Astrocyte (in vitro differentiated cells and primary cell): ENCODE results near the gene TLE1.
"Not testable (repeated sequence)": the region's sequence is repeated elsewhere in the genome, so short reads cannot be mapped to it uniquely, and the experiment has no call there.

Experiments
- EZH2 ChIP-seq: IDR thresholded peaks from 2 replicates; pipeline ENCODE4 v1.6.1; 2012; ENCODE audit warnings: mild to moderate bottlenecking, low read length, inconsistent platforms; ENCODE audit not compliant: insufficient read depth
- TF ChIP-seq, protein P1 (sequence below): IDR thresholded peaks from 2 replicates; pipeline ENCODE4 v1.5.1; 2011; ENCODE audit warnings: low read depth, mild to moderate bottlenecking, inconsistent platforms, low read length, moderate library complexity; ENCODE audit not compliant: insufficient read depth

DNA sequence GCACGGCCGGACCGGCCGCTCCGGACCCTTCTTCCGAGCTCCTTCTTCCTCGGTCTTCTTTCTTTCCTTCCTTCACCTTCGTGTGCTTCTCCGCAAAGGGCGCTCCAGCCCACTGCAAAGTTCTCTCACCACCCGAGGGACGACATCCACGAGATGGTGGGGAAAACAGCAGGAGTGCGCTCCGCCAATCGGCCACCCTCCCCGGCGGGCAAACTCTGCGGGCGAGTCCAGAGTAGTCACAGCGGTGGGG is 329 bp downstream of the TLE1 start:
- TF ChIP-seq, protein P1, sequence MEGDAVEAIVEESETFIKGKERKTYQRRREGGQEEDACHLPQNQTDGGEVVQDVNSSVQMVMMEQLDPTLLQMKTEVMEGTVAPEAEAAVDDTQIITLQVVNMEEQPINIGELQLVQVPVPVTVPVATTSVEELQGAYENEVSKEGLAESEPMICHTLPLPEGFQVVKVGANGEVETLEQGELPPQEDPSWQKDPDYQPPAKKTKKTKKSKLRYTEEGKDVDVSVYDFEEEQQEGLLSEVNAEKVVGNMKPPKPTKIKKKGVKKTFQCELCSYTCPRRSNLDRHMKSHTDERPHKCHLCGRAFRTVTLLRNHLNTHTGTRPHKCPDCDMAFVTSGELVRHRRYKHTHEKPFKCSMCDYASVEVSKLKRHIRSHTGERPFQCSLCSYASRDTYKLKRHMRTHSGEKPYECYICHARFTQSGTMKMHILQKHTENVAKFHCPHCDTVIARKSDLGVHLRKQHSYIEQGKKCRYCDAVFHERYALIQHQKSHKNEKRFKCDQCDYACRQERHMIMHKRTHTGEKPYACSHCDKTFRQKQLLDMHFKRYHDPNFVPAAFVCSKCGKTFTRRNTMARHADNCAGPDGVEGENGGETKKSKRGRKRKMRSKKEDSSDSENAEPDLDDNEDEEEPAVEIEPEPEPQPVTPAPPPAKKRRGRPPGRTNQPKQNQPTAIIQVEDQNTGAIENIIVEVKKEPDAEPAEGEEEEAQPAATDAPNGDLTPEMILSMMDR = not testable (repeated sequence)
- TF ChIP-seq EZH2 = not testable (repeated sequence)
